IgD-negative memory B cell (primary cell): ENCODE measurements around the gene PPP1R7. TPM values are rescaled to one million over a fixed set of nuclear protein-coding genes. Genes with fewer than 3 reads are reported as not detected.
"Not testable (repeated sequence)": the region's sequence is repeated elsewhere in the genome, so short reads cannot be mapped to it uniquely, and the experiment has no call there.

Source experiments
- H3K27ac Mint-ChIP-seq, 3 donors: one replicate each; pipeline ENCODE4 v1.8.0; 2020 to 2022; ENCODE audit warnings: mild to moderate bottlenecking in 3 of 3, mixed read lengths in 3 of 3, moderate library complexity in 1 of 3
- H3K27me3 Mint-ChIP-seq: one replicate; pipeline ENCODE4 v1.8.0; 2021; ENCODE audit warnings: mixed read lengths
- H3K36me3 Mint-ChIP-seq: one replicate; pipeline ENCODE4 v1.8.0; 2020; ENCODE audit warnings: mild to moderate bottlenecking, mixed read lengths
- H3K4me1 Mint-ChIP-seq, 3 donors: one replicate each; pipeline ENCODE4 v1.8.0; 2020 to 2022; ENCODE audit warnings: mixed read lengths in 3 of 3, mild to moderate bottlenecking in 1 of 3
- H3K4me3 Mint-ChIP-seq, 4 donors: one replicate each; pipeline ENCODE4 v1.8.0; 2020 to 2022; ENCODE audit warnings: mild to moderate bottlenecking in 4 of 4, mixed read lengths in 4 of 4, moderate library complexity in 3 of 4
- H3K9me3 Mint-ChIP-seq, 3 donors: one replicate each; pipeline ENCODE4 v1.8.0; 2020 to 2021; ENCODE audit warnings: mixed read lengths in 3 of 3, mild to moderate bottlenecking in 1 of 3
- polyA plus RNA-seq: library from polyadenylated mRNA; unstranded; fragments of 300-500 nt; fragmentation: Illumina TruSeq; gene quantifications from one replicate; pipeline ENCODE4 v1.2.3, GENCODE V29; 2021

Gene PPP1R7
- polyA plus RNA-seq, 1 donor from 2014 or later = 94.7 TPM

DNA sequence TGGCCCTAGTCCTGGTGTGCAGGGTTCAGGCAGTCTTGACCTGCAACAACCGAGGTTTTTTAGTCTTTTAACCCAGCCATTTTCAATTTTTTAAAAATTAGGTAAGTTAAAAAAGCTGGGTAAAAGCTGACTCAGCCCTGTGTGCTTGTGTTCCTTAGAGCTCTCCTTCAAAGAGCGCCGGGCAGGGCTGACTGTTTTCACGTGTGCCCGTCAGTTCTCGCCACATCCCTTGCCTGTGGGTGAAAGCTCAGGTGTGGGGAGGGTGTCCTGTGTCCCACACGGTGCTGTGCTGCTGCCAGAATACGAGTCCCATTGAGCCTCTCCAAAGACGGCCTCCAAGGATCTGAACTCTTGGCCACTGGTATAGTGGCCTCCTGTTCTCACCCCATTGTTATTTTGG lies 33.0 kb downstream of the PPP1R7 start:
- H3K9me3 Mint-ChIP-seq = no peaks in the 10 kb centered on the region

GRCh38 chr2:241184901-241185300 lies 34.6 kb downstream of the PPP1R7 start:
- H3K9me3 Mint-ChIP-seq = no peaks in the 10 kb centered on the region
- no peak overlapping the region for H3K27ac Mint-ChIP-seq
- peaks cover 0 to 5% (median 1%) of the 10 kb centered on the region in 3 donors for H3K4me1 Mint-ChIP-seq
- H3K27me3 Mint-ChIP-seq = peaks cover 2% of the 10 kb centered on the region
- no peaks in the 10 kb centered on the region for H3K36me3 Mint-ChIP-seq
- no peak overlapping the region for H3K4me3 Mint-ChIP-seq

More for the DNA sequence above, 33.0 kb downstream of the PPP1R7 start:
- H3K36me3 Mint-ChIP-seq = peaks cover 5% of the 10 kb centered on the region
- peak overlapping the region in 1 of 4 donors; percentile 41 for H3K4me3 Mint-ChIP-seq
- H3K4me1 Mint-ChIP-seq = peaks cover 0 to 2% (median 1%) of the 10 kb centered on the region in 3 donors
- H3K27ac Mint-ChIP-seq = no peak overlapping the region
- peaks cover 2% of the 10 kb centered on the region for H3K27me3 Mint-ChIP-seq

GRCh38 chr2:241185961-241186360 lies 35.7 kb downstream of the PPP1R7 start:
- peaks cover 0 to 5% (median 1%) of the 10 kb centered on the region in 3 donors for H3K4me1 Mint-ChIP-seq
- H3K27ac Mint-ChIP-seq = no peak overlapping the region
- no peak overlapping the region for H3K4me3 Mint-ChIP-seq
- H3K9me3 Mint-ChIP-seq = no peaks in the 10 kb centered on the region
- peaks cover 2% of the 10 kb centered on the region for H3K27me3 Mint-ChIP-seq
- no peaks in the 10 kb centered on the region for H3K36me3 Mint-ChIP-seq

DNA sequence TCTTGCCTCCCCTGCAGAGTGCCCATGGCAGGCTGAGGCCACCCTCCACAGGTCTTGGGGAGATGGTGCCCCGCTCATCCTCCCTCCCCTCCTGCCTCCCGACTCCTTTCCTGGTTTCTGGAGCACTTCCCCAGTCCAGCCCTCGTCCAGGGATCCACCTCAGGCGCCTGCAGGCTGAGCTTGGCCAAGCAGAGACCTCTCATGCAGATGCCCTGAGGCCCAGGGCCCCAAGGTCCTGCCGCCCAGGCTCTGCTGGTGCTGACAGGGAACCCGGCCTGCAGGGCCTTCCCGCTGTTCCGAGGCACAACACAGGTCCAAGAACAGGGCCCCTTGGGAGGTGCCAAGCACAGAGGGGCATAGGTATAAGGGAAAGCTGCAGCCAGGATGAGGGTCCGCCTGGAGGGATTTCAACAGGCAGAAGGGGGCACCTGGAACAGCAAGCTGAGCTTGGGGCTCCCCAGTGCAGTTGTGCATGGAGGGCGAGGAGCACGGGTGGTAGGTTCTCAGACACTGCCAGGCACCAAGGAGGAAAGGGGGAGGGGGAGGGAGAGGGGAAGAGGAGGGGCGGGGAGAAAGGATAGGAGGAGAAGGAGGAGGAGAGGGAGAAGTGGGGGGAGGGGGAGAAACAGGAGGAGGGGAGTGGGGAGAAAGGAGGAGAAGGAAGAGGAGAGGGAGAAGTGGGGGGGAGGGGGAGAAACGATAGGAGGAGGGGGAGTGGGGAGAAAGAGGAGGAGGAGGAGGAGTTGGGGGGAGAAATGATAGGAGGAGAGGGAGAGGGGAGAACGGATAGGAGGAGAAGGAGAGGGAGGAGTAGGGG lies 37.0 kb downstream of the PPP1R7 start:
- Mint-ChIP-seq H3K4me1 (peaks cover 0 to 5% (median 1%) of the 10 kb centered on the region in 3 donors), H3K27ac (no peak overlapping the region), H3K27me3 (peaks cover 2% of the 10 kb centered on the region), H3K36me3 (no peaks in the 10 kb centered on the region), H3K9me3 (no peaks in the 10 kb centered on the region), H3K4me3 (peak overlapping the region in 1 of 4 donors; percentile 12)

GRCh38 chr2:241187918-241188234 lies 37.6 kb downstream of the PPP1R7 start:
- no peak overlapping the region for H3K27ac Mint-ChIP-seq
- H3K27me3 Mint-ChIP-seq = peaks cover 2% of the 10 kb centered on the region
- no peaks in the 10 kb centered on the region for H3K36me3 Mint-ChIP-seq
- H3K4me3 Mint-ChIP-seq = peak overlapping the region in 2 of 4 donors; percentile 77 to 90
- peaks cover 0 to 5% (median 1%) of the 10 kb centered on the region in 3 donors for H3K4me1 Mint-ChIP-seq
- no peaks in the 10 kb centered on the region for H3K9me3 Mint-ChIP-seq

GRCh38 chr2:241188361-241189092 lies 38.3 kb downstream of the PPP1R7 start, which contains the start of gene ANO7:
TSS of gene ANO7 (plus strand) at chr2:241188677. CDS start at chr2:241190064, 1,387 bp downstream.
- Mint-ChIP-seq H3K36me3 (no peaks in the 10 kb centered on the region), H3K27me3 (peaks cover 2% of the 10 kb centered on the region)

GRCh38 chr2:241189093-241189855 lies 39.0 kb downstream of the PPP1R7 start:
- no peaks in the 10 kb centered on the region for H3K36me3 Mint-ChIP-seq
- H3K27ac Mint-ChIP-seq = no peak overlapping the region
- peaks cover 2% of the 10 kb centered on the region for H3K27me3 Mint-ChIP-seq
- peaks cover 0 to 5% (median 1%) of the 10 kb centered on the region in 3 donors for H3K4me1 Mint-ChIP-seq
- no peaks in the 10 kb centered on the region for H3K9me3 Mint-ChIP-seq
- H3K4me3 Mint-ChIP-seq = peak overlapping the region in 1 of 4 donors; percentile 8

More at GRCh38 chr2:241188361-241189092, 38.3 kb downstream of the PPP1R7 start, which contains the start of gene ANO7:
- H3K4me3 Mint-ChIP-seq = peak within 1 kb of the TSS; percentile 39 to 90 (median 70)
- no peaks in the 10 kb centered on the region for H3K9me3 Mint-ChIP-seq
- peaks cover 0 to 5% (median 1%) of the 10 kb centered on the region in 3 donors for H3K4me1 Mint-ChIP-seq
- peak within 1 kb of the TSS in 1 of 3 donors; percentile 39 for H3K27ac Mint-ChIP-seq

DNA sequence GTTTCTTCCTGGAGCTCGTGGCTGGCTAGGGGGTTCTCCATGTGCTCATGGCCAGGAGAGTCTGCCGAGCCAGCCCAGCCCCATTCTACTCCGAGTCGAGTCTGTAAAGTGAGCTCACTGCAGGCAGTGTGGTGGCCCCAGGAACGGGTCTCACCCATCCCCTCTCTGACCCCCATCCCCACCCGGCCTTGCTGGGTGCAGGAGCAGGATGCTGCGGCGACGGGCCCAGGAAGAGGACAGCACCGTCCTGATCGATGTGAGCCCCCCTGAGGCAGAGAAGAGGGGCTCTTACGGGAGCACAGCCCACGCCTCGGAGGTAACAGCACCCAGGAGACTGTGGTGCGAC lies 39.6 kb downstream of the PPP1R7 start:
- Mint-ChIP-seq H3K36me3 (no peaks in the 10 kb centered on the region), H3K4me3 (peak overlapping the region in 1 of 4 donors; percentile 5), H3K9me3 (no peaks in the 10 kb centered on the region), H3K27me3 (peaks cover 2% of the 10 kb centered on the region), H3K4me1 (peaks cover 0 to 5% (median 1%) of the 10 kb centered on the region in 3 donors), H3K27ac (no peak overlapping the region)

DNA sequence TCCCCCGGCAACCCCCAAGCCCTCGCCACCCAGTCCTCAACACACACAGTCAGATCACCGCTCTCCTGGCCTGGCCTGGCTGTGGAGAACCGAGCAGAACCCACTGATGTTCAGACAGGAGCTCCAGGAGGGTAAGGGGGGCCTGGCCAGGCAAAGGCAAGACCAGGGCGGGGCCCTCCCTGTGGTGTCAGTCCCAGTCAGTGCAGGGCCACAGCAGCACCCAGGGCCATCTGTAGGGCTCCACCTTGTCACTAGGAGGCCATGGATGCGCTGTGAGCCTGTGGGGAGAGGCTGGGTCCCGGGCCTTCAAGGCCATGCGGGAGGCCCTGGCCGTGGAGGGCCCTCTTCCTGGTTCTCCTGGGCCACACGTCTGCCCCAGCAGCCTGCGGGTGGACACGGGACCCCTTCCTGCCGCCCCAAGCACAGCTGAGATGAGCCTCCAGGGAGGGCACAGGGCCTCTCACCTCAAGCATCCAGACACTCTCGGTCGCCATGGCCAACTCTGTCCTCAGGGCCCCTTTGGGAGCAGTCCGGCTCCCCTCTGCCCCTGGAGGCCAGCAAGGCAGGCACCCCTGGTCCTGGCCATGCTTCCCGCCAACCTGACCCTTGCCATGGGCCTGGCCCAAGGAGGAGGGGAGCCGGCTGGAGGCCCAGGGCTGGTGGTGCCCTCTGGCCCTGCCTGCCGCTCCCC lies 40.2 kb downstream of the PPP1R7 start:
- Mint-ChIP-seq H3K27me3 (peaks cover 2% of the 10 kb centered on the region), H3K4me1 (peaks cover 0 to 5% (median 1%) of the 10 kb centered on the region in 3 donors), H3K36me3 (no peaks in the 10 kb centered on the region), H3K9me3 (no peaks in the 10 kb centered on the region), H3K27ac (no peak overlapping the region), H3K4me3 (no peak overlapping the region)

DNA sequence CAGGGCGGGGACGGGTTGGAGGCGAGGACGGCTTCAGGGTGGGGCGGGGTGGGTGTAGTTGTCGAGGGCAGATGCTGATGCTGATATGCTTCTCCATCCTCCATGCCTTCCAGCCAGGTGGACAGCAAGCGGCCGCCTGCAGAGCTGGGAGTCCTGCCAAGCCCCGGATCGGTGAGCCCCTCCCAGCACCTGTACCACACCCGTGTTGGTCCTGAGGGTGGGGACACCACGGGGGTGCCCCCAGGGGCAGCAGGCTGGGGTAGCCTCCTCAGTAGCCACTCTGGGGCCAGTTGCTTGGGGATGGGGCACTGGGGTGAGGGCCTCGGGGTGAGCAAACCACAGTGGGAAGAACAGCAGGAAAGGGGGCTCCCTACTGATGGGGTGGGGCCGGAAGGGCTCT lies 40.8 kb downstream of the PPP1R7 start:
- Mint-ChIP-seq H3K36me3 (no peaks in the 10 kb centered on the region), H3K4me3 (no peak overlapping the region), H3K27ac (no peak overlapping the region), H3K27me3 (peaks cover 2% of the 10 kb centered on the region), H3K4me1 (peaks cover 0 to 5% (median 1%) of the 10 kb centered on the region in 3 donors), H3K9me3 (no peaks in the 10 kb centered on the region)

DNA sequence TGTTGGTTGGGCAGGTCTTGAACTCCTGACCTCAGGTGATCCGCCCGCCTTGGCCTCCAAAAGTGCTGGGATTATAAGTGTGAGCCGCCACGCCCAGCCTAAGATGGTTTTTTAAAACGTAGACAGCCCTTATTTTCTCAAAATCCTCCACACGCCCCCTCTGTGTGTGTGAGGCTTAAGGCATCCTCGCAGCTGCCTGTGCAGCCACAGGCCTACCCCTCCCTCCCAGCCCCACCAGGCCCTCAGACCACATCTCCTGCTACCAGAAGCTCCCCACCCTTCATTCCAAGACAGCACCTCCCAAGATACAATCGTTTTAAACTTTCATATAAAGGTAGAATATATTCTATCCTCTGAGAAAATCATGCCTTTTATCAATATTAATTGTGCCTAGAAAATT lies 43.0 kb downstream of the PPP1R7 start:
- no peaks in the 10 kb centered on the region for H3K27me3 Mint-ChIP-seq
- no peaks in the 10 kb centered on the region for H3K36me3 Mint-ChIP-seq
- H3K4me1 Mint-ChIP-seq = peaks cover 0 to 2% (median 0%) of the 10 kb centered on the region in 3 donors
- H3K27ac Mint-ChIP-seq = no peak overlapping the region
- no peaks in the 10 kb centered on the region for H3K9me3 Mint-ChIP-seq
- no peak overlapping the region for H3K4me3 Mint-ChIP-seq

DNA sequence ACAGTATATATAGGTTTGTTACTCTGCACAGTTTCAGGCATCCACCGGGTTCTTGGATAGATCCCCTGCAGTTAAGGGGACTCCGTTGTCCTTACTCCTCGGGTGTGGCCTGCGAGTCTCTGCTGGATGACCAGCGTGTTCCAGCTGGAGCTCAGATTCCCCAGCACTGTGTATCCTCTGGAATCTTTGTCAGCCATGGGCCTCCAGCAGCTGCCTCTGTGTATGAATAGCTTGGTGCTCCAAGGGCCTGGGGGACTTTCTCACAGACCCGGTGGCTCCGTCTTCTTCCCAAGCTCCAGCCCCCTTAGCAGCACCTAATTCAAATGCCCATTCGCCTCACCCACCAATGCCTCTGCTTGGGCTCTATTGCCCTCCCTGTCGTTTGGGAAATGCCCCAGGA lies 44.5 kb downstream of the PPP1R7 start:
- no peaks in the 10 kb centered on the region for H3K9me3 Mint-ChIP-seq
- H3K36me3 Mint-ChIP-seq = no peaks in the 10 kb centered on the region

GRCh38 chr2:241195506-241196130 lies 45.4 kb downstream of the PPP1R7 start:
- H3K36me3 Mint-ChIP-seq = no peaks in the 10 kb centered on the region
- H3K27ac Mint-ChIP-seq = no peak overlapping the region
- no peaks in the 10 kb centered on the region for H3K9me3 Mint-ChIP-seq
- H3K27me3 Mint-ChIP-seq = no peaks in the 10 kb centered on the region
- H3K4me1 Mint-ChIP-seq = no peaks in the 10 kb centered on the region
- no peak overlapping the region for H3K4me3 Mint-ChIP-seq

More for the DNA sequence above, 44.5 kb downstream of the PPP1R7 start:
- Mint-ChIP-seq H3K27me3 (no peaks in the 10 kb centered on the region), H3K4me1 (no peaks in the 10 kb centered on the region), H3K27ac (no peak overlapping the region), H3K4me3 (no peak overlapping the region)

DNA sequence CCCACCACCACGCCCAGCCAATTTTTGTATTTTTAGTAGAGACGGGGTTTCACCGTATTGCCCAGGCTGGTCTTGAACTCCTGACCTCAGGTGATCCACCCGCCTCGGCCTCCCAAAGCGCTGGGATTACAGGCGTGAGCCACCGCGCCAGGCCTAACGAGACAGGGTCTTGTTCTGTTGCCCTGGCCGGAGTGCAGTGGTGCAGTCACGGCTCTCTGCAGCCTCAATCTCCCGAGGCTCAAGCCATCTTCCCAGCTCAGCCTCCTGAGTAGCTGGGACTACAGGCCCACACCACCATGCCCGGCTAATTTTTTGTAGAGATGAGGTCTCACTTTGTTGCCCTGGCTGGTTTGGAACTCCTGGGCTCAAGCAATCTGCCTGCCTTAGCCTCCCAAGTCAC lies 47.0 kb downstream of the PPP1R7 start:
- not testable (repeated sequence) for H3K27me3 Mint-ChIP-seq, H3K36me3 Mint-ChIP-seq, H3K27ac Mint-ChIP-seq, H3K4me1 Mint-ChIP-seq, H3K9me3 Mint-ChIP-seq, H3K4me3 Mint-ChIP-seq
